AG04449 (cell line): Measurements from ENCODE around the gene NDUFB2.

Experiments used
- CTCF ChIA-PET: fragments of 350-600 bp; formaldehyde crosslinking; extraction: SDS; loops from one replicate; lab custom pipeline; 2021; ENCODE audit warnings: antibody characterized with exemption; lab: Yijun Ruan, JAX
- POLR2A ChIA-PET: fragments of 400-600, 350-600 bp; formaldehyde crosslinking; extraction: SDS; loops from one replicate; lab custom pipeline; 2020; ENCODE audit warnings: antibody characterized with exemption, inconsistent platforms; lab: Yijun Ruan, JAX
- DNase-seq: peaks from one replicate; pipeline ENCODE4 v3.0.0-alpha.2; 2010; ENCODE audit warnings: low read depth, low spot score
- H3K4me3 ChIP-seq: 2 replicates; pipeline ENCODE4 v1.5.1; 2011; ENCODE audit warnings: low read depth, mild to moderate bottlenecking, control low read depth, low read length
- CTCF ChIP-seq: IDR thresholded peaks from one replicate; pipeline ENCODE4 v1.5.1; 2011; ENCODE audit warnings: mild to moderate bottlenecking, moderate library complexity, low read length, control low read depth, inconsistent platforms; ENCODE audit not compliant: insufficient read depth; ENCODE audit errors: missing control alignments

The NDUFB2 gene

GRCh38 chr7:140654109-140654387 is 42.5 kb upstream of the NDUFB2 start:
- TF ChIP-seq CTCF = no peak
- ChIA-PET CTCF (interaction anchor here (0.6 to 9.6 kb wide), 32 partner anchors 12 to 880 kb away, joined by 3 to 309 read pairs (median 4); no protein-coding TSS in a partner anchor), POLR2A (interaction anchor here (1.4 kb wide), 1 partner anchor 136 kb away, joined by 3 read pairs; no protein-coding TSS in a partner anchor)
- no peak for DNase-seq
- H3K4me3 ChIP-seq = no peak overlapping the region

GRCh38 chr7:140654661-140655060 is 41.8 kb upstream of the NDUFB2 start:
- no peak for TF ChIP-seq CTCF
- DNase-seq = no peak
- ChIA-PET CTCF (interaction anchor here (1.3 to 9.6 kb wide), 10 partner anchors 98 to 358 kb away, joined by 3 to 309 read pairs (median 15); no protein-coding TSS in a partner anchor), POLR2A (no interaction called here)
- no peak overlapping the region for H3K4me3 ChIP-seq

- no peak for DNase-seq
- POLR2A ChIA-PET = no interaction called here
- no peak overlapping the region for H3K4me3 ChIP-seq
- CTCF ChIA-PET = interaction anchor here (0.6 to 3.0 kb wide), 11 partner anchors 17 to 878 kb away, joined by 3 to 76 read pairs (median 4); no protein-coding TSS in a partner anchor
- no peak for TF ChIP-seq CTCF
Observed at GRCh38 chr7:140655511-140656408, 40.7 kb upstream of the NDUFB2 start.

GRCh38 chr7:140656548-140657515 is 39.7 kb upstream of the NDUFB2 start:
- TF ChIP-seq CTCF = no peak
- no peak for DNase-seq
- ChIA-PET POLR2A (no interaction called here), CTCF (interaction anchor here (0.6 to 3.0 kb wide), 12 partner anchors 9 to 876 kb away, joined by 3 to 76 read pairs (median 4); no protein-coding TSS in a partner anchor)
- peak overlapping the region; percentile 24 for H3K4me3 ChIP-seq

GRCh38 chr7:140657891-140658290 is 38.6 kb upstream of the NDUFB2 start:
- no peak for DNase-seq
- ChIA-PET POLR2A (no interaction called here), CTCF (interaction anchor here (1.6 to 3.0 kb wide), 3 partner anchors 12 to 138 kb away, joined by 3 to 15 read pairs (median 5); no protein-coding TSS in a partner anchor)
- H3K4me3 ChIP-seq = no peak overlapping the region
- TF ChIP-seq CTCF = no peak
